Frontal cortex (tissue), 4 donors: ENCODE measurements around the gene SMAD3. TPM values are rescaled to one million over a fixed set of nuclear protein-coding genes. Genes with fewer than 3 reads are reported as not detected.

Experiments used
- DNase-seq, 2 donors: peaks; one replicate each; pipeline ENCODE4 v3.0.0; 2012; ENCODE audit warnings: low spot score in 2 of 2
- FAIRE-seq: peaks from 2 replicates; lab custom pipeline; 2012; peaks lifted over from hg19 to GRCh38; lab: Jason Lieb, UNC
- total RNA-seq: library from RNA; depleted of rRNA; stranded (reverse); fragments of >200 nt; gene quantifications from one replicate; pipeline ENCODE4 v1.2.3, GENCODE V29; 2014
- donor health status: control.
- donor health status: control.
- donor health status: control.

Gene SMAD3
- total RNA-seq, 1 donor from 2014 or later = 2.0 TPM

DNA sequence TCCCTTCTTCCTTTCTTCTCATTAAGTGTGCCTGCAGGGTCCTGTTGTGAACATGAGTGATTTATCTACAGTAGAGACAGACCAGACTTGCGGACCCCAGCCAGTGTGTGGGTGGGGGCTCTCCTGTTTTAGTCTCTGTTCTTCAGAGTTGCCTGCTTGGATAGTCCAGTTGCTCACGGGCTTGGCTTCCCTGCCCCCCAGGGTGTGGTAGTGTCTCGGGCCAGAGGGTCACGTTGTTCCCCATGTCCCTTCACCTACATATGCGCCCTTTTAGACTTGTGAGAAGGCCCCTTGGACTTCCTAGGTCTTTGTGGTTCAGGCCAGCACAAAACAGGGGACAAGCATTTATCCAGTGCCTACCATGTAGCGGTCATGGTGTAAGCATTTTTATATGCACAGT, 103.3 kb downstream of the SMAD3 start:
- FAIRE-seq (no peak), DNase-seq (no peak)

DNA sequence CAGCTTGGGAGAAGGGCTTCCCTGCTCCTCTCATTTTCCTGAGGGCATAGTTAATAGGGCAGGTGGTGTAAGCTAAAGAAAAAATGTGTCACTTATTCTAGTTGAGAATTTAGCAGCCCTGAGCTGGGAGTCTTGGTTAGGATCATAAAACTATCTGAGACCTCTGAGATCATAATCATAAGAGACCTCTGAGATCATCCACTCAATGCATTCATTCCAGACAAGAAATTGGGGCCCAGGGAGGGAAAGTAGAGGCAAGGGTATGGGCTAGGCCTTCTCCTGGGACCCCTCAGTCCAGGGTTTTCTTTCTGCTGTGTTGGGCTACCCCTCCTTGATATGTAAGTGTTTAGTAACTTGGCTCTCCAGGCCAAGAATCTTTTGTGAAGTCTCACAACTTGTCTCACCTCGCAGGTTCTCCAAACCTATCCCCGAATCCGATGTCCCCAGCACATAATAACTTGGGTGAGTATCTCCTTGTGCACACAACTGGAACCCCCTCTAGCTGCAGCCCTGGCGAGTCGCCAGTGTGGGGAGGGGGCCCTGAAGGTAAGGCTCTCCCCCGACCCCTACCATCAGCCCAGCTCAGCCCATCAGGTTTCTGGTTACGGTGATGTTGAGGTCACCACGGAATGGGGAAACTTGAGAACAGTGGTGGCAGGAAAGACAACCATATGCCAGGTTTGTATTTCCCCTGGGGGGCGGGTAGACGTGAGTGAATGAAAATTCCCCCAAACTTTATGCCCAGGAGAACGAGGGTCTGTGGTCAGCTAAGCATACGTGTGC, 104.9 kb downstream of the SMAD3 start:
- FAIRE-seq (no peak), DNase-seq (no peak)

GRCh38 chr15:67171471-67171870, 106.1 kb downstream of the SMAD3 start:
- FAIRE-seq = no peak

DNA sequence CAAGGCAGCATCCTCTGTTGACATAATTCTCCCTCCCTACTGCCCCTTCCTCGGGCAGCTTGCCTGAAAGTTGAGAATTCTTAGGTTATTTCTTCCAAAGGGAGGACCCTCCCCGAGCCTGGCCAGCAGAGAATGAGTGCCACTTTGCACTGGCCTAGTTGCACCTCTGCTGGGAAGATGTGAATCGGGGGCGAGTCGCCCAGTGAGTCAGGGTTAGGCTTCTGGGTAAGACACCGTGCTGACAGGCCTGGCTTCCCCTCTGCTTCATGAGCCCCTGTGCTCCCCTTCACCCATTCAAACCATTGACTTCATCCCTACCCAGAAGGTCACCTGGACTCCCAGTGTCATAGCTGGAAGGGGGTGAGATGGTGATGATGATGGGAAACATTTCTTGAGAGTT, 106.8 kb downstream of the SMAD3 start:
- no peak for FAIRE-seq
- DNase-seq = no peak

More at GRCh38 chr15:67171471-67171870, 106.1 kb downstream of the SMAD3 start:
- DNase-seq = no peak

DNA sequence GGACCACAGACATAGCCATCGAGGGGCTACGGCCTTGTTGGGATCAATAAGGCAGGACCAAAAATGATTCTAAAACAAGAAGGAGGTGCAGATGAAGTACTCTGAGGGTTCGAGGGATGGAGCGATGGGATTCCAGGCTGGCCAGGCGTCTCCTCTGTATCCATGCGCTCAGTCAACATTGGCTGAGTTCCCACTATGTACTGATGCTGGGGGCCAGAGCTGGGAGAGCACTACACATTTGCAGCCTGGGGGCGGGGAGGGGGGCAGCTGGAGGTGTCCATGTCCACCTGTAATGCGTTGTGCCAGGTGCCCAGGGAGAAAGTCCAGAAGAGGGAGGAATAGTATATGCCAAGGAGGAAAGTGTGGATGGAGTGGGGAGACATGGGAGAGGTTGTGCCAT, 107.6 kb downstream of the SMAD3 start:
- no peak for FAIRE-seq
- no peak for DNase-seq

GRCh38 chr15:67173786-67174185, 108.4 kb downstream of the SMAD3 start:
- FAIRE-seq = no peak

DNA sequence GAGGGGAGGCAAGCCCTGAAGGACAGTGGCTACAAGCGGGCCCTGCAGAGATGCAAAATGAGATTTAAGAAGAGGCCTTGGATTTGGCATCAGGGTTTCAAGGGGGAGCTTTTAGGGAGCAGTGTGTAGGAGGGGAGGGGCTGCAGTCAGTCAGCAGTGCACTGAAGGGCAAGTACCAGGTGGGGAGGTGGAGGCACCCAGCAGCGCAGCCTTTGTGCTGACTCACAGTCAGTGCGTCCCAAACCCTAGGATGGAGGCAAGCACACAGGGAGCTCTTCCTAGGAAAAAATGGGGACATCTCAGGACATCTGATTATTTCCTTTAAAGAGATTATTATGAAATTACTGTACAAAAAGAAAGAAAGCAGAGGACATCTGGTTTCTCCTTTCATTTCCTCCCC, 109.0 kb downstream of the SMAD3 start:
- FAIRE-seq (no peak), DNase-seq (no peak)

More at GRCh38 chr15:67173786-67174185, 108.4 kb downstream of the SMAD3 start:
- DNase-seq = no peak

DNA sequence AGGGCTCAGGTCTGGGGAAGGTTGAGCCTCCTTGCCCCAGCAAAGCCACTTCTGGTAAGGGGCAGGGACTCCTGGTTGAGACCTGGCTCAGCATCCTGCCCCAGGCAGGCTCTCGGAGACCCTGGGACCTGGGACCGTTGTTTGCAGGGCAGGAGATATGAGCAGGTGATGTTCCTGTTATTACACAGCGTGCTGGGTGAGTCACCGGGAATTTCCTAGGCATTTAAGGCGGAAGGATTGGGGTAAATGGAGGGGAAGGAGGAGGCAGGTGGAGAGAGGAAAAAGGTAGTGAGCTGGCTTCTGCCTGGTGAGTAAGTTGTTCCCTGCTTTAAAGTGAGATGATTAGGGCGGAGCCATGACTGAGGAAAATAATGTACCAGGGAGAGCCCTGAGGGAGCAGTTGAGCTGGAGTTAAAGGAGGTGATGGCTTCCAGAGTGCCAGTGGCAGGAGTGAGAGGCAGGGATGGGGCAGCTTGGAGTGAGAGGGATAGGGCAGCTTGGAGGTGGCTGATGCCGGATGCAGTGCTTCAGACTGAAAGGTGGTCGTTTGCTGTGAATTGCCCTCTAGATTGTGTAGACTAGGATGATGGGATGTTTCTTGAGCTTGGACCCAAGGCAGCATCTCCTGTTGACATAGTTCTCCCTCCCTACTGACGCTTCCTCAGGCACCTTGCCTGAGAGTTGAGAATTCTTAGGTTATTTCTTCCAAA, 109.6 kb downstream of the SMAD3 start:
- DNase-seq = no peak
- FAIRE-seq = no peak

DNA sequence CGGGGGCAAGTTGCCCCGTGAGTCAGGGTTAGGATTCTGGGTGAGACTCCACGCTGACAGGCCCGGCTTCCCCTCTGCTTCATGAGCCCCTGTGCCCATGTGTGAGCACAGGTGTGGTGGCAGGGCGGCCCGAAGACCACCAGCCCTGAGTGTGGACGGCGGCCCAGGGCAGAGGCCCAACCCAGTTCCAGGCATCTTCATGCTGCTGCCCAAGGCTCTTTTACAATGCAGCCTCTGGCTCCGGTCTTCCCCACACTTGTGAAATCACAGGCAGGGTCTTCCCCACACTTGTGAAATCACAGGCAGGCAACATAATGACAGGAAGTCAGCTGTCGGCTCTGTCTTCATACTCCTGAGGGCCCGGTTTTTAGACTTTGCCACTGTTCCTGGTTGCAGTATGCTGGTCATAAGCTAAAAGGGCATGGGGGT, 110.3 kb downstream of the SMAD3 start:
- no peak for FAIRE-seq

GRCh38 chr15:67176195-67176971, 111.0 kb downstream of the SMAD3 start:
- FAIRE-seq (no peak), DNase-seq (no peak)

More for the DNA sequence above, 110.3 kb downstream of the SMAD3 start:
- no peak for DNase-seq

DNA sequence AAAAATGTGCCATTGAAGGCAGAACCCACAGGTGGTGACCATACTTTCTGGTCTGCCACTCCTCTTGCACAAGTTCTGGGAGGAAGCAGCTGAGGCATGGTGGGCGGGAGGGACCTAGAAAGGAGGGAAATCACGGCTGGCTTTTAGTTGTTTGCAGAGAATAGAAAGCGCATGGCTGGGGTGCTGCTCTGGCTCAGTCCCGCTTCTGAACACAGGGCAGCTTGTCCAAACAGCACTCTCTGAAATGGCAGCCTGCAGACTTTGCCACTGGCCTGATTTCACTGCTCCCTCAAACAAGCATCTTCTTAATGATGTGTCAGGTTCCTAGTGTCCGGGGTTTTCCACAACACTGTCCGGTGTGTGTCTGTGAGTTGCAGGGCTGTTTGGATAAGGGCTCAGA, 112.3 kb downstream of the SMAD3 start:
- no peak for FAIRE-seq

DNA sequence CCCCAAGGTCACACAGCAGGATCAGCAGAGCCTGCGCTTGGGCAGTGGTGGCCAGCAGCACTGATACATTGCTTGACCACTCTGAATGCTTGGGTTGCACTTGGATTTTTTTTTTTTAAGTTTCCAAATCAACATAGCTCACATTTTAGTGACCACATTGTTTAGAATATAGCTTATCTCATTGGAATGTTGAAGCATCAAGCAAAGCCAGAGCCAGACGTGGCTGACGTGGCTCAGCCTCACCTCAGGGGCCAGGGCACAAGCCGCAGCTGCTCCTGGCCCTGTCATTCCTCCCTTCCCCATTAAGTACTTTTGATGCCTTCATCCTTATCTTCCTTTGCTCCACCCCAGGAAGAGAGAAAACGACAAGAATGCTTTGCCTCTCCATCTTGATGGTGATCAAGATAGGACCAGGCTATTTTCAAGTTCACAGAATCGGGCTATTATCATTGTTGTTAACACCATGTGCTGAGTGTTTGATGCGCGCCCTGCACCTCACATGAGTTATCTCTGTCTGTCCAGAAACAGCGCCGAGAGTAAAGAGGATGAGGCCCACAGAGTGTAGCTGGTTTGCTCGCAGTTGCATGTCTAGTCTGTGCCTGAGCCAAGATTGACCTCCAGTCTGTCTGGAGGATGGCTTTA, 113.3 kb downstream of the SMAD3 start:
- DNase-seq (no peak), FAIRE-seq (no peak)

More for the DNA sequence above, 112.3 kb downstream of the SMAD3 start:
- no peak for DNase-seq

DNA sequence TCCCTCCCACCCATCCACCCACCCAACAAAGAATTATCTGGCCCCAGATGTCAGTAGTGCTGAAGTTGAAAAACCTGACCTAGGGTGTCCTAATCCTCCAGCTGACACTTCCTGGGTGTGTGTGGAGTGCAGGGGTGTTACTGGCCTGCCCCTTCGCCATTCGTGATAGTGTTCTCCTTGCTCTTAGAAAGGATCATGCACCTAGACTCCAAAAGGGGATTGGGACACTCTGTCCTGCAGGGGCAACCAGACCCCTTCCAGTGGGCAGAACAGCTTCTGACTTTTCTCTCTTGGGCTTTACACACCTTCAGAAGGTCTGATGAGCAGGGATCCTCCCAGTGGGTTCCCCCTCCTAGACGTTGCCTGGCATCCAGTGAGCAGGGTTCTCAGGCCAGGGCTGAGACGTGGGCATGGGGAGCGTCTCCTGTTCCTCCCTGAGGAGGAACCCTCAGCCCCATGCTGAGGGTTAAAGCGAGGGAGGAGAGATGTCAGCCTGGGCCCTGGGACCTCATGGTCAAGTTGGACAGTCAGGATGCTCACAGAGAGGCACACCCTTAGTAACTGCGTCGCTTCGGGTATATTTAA, 114.1 kb downstream of the SMAD3 start:
- no peak for DNase-seq
- no peak for FAIRE-seq

- FAIRE-seq = no peak
Measured at GRCh38 chr15:67180035-67180434, 114.6 kb downstream of the SMAD3 start.

GRCh38 chr15:67180514-67181191, 115.3 kb downstream of the SMAD3 start:
- no peak for DNase-seq

More at GRCh38 chr15:67180035-67180434, 114.6 kb downstream of the SMAD3 start:
- no peak for DNase-seq

DNA sequence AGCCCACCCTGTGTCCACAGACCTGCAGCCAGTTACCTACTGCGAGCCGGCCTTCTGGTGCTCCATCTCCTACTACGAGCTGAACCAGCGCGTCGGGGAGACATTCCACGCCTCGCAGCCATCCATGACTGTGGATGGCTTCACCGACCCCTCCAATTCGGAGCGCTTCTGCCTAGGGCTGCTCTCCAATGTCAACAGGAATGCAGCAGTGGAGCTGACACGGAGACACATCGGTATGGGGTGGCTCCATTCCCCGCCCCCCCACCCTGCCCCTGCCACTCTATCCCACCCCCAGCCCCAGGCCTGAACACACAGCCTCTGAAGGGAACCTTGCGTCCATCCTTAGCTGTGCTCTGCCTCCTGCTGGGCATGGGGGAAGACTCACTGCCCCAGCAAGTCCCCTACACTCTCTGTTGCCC, 115.8 kb downstream of the SMAD3 start:
- DNase-seq (no peak), FAIRE-seq (no peak)

More at GRCh38 chr15:67180514-67181191, 115.3 kb downstream of the SMAD3 start:
- no peak for FAIRE-seq

DNA sequence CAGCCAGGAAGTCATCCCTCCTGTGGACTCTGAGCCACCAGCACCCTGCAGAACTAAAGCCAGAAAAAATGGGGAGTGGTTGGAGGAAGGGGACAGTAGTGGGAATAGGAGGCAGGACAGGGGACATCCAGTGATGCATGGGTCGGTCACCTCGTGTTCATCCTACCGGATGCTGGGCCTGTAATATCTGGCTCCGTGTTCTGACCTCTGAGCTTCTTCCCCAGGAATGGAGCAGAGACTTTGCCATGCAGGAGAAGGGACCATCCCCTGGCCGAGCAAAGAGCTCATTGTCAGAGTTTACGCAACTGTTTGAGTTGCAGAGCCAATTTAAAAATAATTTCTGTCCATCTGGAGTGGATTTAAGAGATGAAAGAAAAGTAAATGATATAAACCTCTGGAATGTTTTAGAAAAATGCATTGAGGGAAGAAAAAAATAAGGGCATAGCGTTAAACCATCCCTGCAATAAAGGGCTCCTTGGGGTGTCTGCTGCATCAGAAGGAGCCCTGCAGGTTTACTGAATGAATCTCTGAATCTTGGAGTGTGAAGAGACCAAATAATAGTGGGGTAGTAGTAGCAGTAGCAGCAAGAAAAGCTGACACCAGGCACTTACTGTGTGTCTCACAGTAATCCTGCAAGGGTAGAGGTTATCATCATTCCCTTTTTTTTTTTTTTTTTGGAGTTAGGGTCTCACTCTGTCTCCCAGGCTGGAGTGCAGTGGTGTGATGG, 118.2 kb downstream of the SMAD3 start:
- DNase-seq (no peak), FAIRE-seq (no peak)

DNA sequence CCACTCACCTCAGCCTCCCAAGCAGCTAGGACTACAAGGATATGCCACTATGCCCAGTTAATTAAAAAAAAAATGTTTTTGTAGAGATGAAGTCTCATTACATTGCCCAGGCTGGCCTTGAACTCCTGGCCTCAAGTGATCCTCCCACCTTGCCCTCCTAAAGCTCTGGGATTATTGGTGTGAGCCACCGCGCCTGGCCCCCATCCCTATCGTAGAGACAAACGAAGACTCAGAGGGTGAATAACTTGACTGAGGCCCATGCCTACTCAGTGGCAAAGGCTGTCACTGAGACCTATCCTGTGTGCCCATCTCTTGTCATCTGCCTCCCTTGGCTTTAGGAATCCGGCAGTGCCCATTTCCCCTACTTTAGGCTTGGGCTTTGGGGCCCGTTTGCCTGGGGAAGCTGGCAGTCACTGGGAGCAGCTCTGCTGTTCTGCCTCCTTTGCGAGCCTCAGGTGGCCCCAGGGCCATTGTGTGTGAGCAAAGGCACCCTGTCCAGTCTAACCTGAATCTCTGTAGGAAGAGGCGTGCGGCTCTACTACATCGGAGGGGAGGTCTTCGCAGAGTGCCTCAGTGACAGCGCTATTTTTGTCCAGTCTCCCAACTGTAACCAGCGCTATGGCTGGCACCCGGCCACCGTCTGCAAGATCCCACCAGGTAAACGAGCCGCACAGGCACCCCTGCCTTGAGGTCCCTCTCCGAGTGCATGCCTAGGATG, 119.0 kb downstream of the SMAD3 start:
- DNase-seq (no peak), FAIRE-seq (no peak)
